Neural progenitor cell (in vitro differentiated cells): Measurements from ENCODE around the gene RNASE2. TPM values are rescaled to one million over a fixed set of nuclear protein-coding genes. Genes with fewer than 3 reads are reported as not detected.
A peak's percentile ranks its signal among the peaks of the same experiment; 100 is the strongest.

ENCODE experiments used
- DNase-seq: peaks from one replicate; pipeline ENCODE4 v3.0.0-alpha.2; 2016; ENCODE audit warnings: low spot score
- H2AFZ ChIP-seq: fragments of 200-600 bp; sonication (generic); replicated peaks from 2 replicates; pipeline ENCODE4 v1.6.1; 2016; ENCODE audit warnings: antibody characterized with exemption
- H3F3A ChIP-seq: fragments of 200-600 bp; sonication (generic); 2 replicates; pipeline ENCODE4 v1.6.1; 2016; ENCODE audit warnings: antibody characterized with exemption, low read depth
- H3K27ac ChIP-seq: fragments of 200-600 bp; sonication (generic); 2 replicates; pipeline ENCODE4 v1.5.1; 2016; ENCODE audit warnings: mild to moderate bottlenecking
- H3K27me3 ChIP-seq: fragments of 200-600 bp; sonication (generic); 2 replicates; pipeline ENCODE4 v1.6.1; 2016; ENCODE audit warnings: mild to moderate bottlenecking, moderate library complexity
- H3K36me3 ChIP-seq: fragments of 200-600 bp; sonication (generic); 2 replicates; pipeline ENCODE4 v1.5.1; 2016
- H3K4me1 ChIP-seq: fragments of 200-600 bp; sonication (generic); 2 replicates; pipeline ENCODE4 v1.6.1; 2016; ENCODE audit warnings: mixed run types
- H3K4me2 ChIP-seq: fragments of 200-600 bp; sonication (generic); 2 replicates; pipeline ENCODE4 v1.6.1; 2016
- H3K4me3 ChIP-seq: fragments of 200-600 bp; sonication (generic); 2 replicates; pipeline ENCODE4 v1.5.1; 2016
- H3K79me2 ChIP-seq: fragments of 200-600 bp; sonication (generic); 2 replicates; pipeline ENCODE4 v1.6.1; 2016; ENCODE audit warnings: low read depth
- H3K9ac ChIP-seq: fragments of 200-600 bp; sonication (generic); 2 replicates; pipeline ENCODE4 v1.6.1; 2016
- H3K9me3 ChIP-seq: fragments of 200-600 bp; sonication (generic); 2 replicates; pipeline ENCODE4 v1.5.1; 2016; ENCODE audit warnings: low read depth
- H4K20me1 ChIP-seq: fragments of 200-600 bp; sonication (generic); 2 replicates; pipeline ENCODE4 v1.6.1; 2016; ENCODE audit warnings: low read depth
- H3K27ac Mint-ChIP-seq: 3 replicates; pipeline ENCODE4 v1.8.0; 2021; ENCODE audit warnings: mixed read lengths
- H3K27me3 Mint-ChIP-seq: 2 replicates; pipeline ENCODE4 v1.8.0; 2022; ENCODE audit warnings: low read depth, mild to moderate bottlenecking, inconsistent platforms, moderate library complexity, mixed read lengths; ENCODE audit not compliant: insufficient read depth
- H3K36me3 Mint-ChIP-seq: 3 replicates; pipeline ENCODE4 v1.8.0; 2021; ENCODE audit warnings: mixed read lengths
- H3K4me1 Mint-ChIP-seq: 3 replicates; pipeline ENCODE4 v1.8.0; 2021; ENCODE audit warnings: mixed read lengths
- H3K4me3 Mint-ChIP-seq: 3 replicates; pipeline ENCODE4 v1.8.0; 2021; ENCODE audit warnings: mild to moderate bottlenecking, moderate library complexity, mixed read lengths
- H3K9me3 Mint-ChIP-seq: 3 replicates; pipeline ENCODE4 v1.8.0; 2020; ENCODE audit warnings: mixed read lengths
- CTCF ChIP-seq: fragments of 200-600 bp; sonication (generic); IDR thresholded peaks from 2 replicates; pipeline ENCODE4 v1.5.1; 2017; ENCODE audit warnings: antibody characterized with exemption, mild to moderate bottlenecking
- EZH2 ChIP-seq: fragments of 200-600 bp; sonication (generic); IDR thresholded peaks from 2 replicates; pipeline ENCODE4 v1.6.1; 2017; ENCODE audit warnings: antibody characterized with exemption, mild to moderate bottlenecking, moderate library complexity
- EZH2phosphoT487 ChIP-seq: fragments of 200-600 bp; sonication (generic); IDR thresholded peaks from 2 replicates; pipeline ENCODE4 v1.6.1; 2017; ENCODE audit warnings: antibody characterized with exemption
- small RNA-seq: library from RNA; depleted of rRNA; stranded (forward); fragments of <200 nt; gene quantifications from one replicate; pipeline ENCODE3, GENCODE V24; 2015
- total RNA-seq: library from RNA; depleted of rRNA; stranded (reverse); fragments of >200 nt; gene quantifications from 2 replicates; pipeline ENCODE4 v1.2.3, GENCODE V29; 2015; ENCODE audit warnings: low replicate concordance

Gene RNASE2
- total RNA-seq, 1 donor from 2014 or later = not detected

GRCh38 chr14:21003788-21004346 lies 48.6 kb downstream of the RNASE2 start:
- Histone ChIP-seq H3K27me3 (no peaks in the 10 kb centered on the region), H3K9me3 (no peaks in the 10 kb centered on the region), H3K4me3 (no peak overlapping the region), H4K20me1 (no peaks in the 10 kb centered on the region), H3K36me3 (no peaks in the 10 kb centered on the region), H3K4me2 (no peak overlapping the region), H3K9ac (no peak overlapping the region), H3F3A (no peaks in the 10 kb centered on the region), H2AFZ (peak overlapping the region; percentile 15), H3K79me2 (no peaks in the 10 kb centered on the region), H3K4me1 (no peaks in the 10 kb centered on the region), H3K27ac (no peak overlapping the region)
- H3K4me3 Mint-ChIP-seq = no peak overlapping the region
- H3K27ac Mint-ChIP-seq = no peak overlapping the region
- no peaks in the 10 kb centered on the region for H3K36me3 Mint-ChIP-seq
- no peak for TF ChIP-seq EZH2
- TF ChIP-seq EZH2phosphoT487 = no peak
- TF ChIP-seq CTCF = no peak
- H3K9me3 Mint-ChIP-seq = no peaks in the 10 kb centered on the region
- no peaks in the 10 kb centered on the region for H3K27me3 Mint-ChIP-seq
- peaks cover 19% of the 10 kb centered on the region for H3K4me1 Mint-ChIP-seq
- no peak for DNase-seq

Small RNA genes within 50 kb of the gene (small RNA-seq; reads per million reads assigned to genes)
- not detected for gene RN7SL189P

Other genes with a start within 250 kb of the RNASE2 start
- not detected in 2 replicates for gene EDDM3A, start 209.6 kb upstream of the RNASE2 start, total RNA-seq
- not detected in 2 replicates for gene EDDM3B, start 187.1 kb upstream of the RNASE2 start, total RNA-seq
- gene RNASE6, start 174.2 kb upstream of the RNASE2 start, total RNA-seq = not detected in 2 replicates
- gene RNASE1, start 152.6 kb upstream of the RNASE2 start, total RNA-seq = 5.7 TPM in 1 of 2 replicates, not detected in the other
- not detected in 2 replicates for gene RNASE3, start 64.1 kb upstream of the RNASE2 start, total RNA-seq
- 126 and 155 TPM in 2 replicates for gene METTL17, start 34.5 kb downstream of the RNASE2 start, total RNA-seq
- not detected in 2 replicates for gene SLC39A2, start 43.8 kb downstream of the RNASE2 start, total RNA-seq
- gene NDRG2, start 69.6 kb downstream of the RNASE2 start, total RNA-seq = 1.3 and 2.0 TPM in 2 replicates
- not detected in 2 replicates for gene TPPP2, start 74.7 kb downstream of the RNASE2 start, total RNA-seq
- 0.12 TPM in 1 of 2 replicates, not detected in the other for gene RNASE13, start 79.3 kb downstream of the RNASE2 start, total RNA-seq
- gene RNASE7, start 86.9 kb downstream of the RNASE2 start, total RNA-seq = not detected in 2 replicates
- not detected in 2 replicates for gene RNASE8, start 102.3 kb downstream of the RNASE2 start, total RNA-seq
- gene ARHGEF40, start 114.8 kb downstream of the RNASE2 start, total RNA-seq = 15.0 and 46.0 TPM in 2 replicates
- 46.2 and 231 TPM in 2 replicates for gene ZNF219, start 143.2 kb downstream of the RNASE2 start, total RNA-seq
- 0.22 and 1.3 TPM in 2 replicates for gene TMEM253, start 145.6 kb downstream of the RNASE2 start, total RNA-seq
- under 0.01 TPM in 1 of 2 replicates, not detected in the other for gene OR5AU1, start 200.6 kb downstream of the RNASE2 start, total RNA-seq